Smooth muscle cell (in vitro differentiated cells): ENCODE data around the gene FBXW4. TPM values are rescaled to one million over a fixed set of nuclear protein-coding genes. Genes with fewer than 3 reads are reported as not detected.
A peak's percentile ranks its signal among the peaks of the same experiment; 100 is the strongest.

Experiments used
- DNase-seq: peaks from one replicate; lab custom pipeline; 2025; ENCODE audit not compliant: unreplicated experiment; lab: John Stamatoyannopoulos, UW
- H2AFZ ChIP-seq: fragments of 200-600 bp; sonication (generic); 2 replicates; pipeline ENCODE4 v1.6.0; 2016; ENCODE audit warnings: antibody characterized with exemption, low read depth, mild to moderate bottlenecking
- H3F3A ChIP-seq: fragments of 200-600 bp; sonication (generic); 2 replicates; pipeline ENCODE4 v1.6.0; 2017; ENCODE audit warnings: antibody characterized with exemption, low read depth
- H3K27ac ChIP-seq: fragments of 200-600 bp; sonication (generic); 2 replicates; pipeline ENCODE4 v1.5.1; 2016; ENCODE audit warnings: low read depth, mild to moderate bottlenecking
- H3K27me3 ChIP-seq: fragments of 200-600 bp; sonication (generic); 2 replicates; pipeline ENCODE4 v1.6.1; 2016; ENCODE audit warnings: low read depth, mild to moderate bottlenecking
- H3K36me3 ChIP-seq: fragments of 200-600 bp; sonication (generic); 2 replicates; pipeline ENCODE4 v1.5.1; 2016; ENCODE audit warnings: low read depth
- H3K4me1 ChIP-seq: fragments of 200-600 bp; sonication (generic); 2 replicates; pipeline ENCODE4 v1.5.1; 2016; ENCODE audit warnings: low read depth
- H3K4me2 ChIP-seq: fragments of 200-600 bp; sonication (generic); 2 replicates; pipeline ENCODE4 v1.6.0; 2016; ENCODE audit warnings: mild to moderate bottlenecking
- H3K4me3 ChIP-seq: fragments of 200-600 bp; sonication (generic); 2 replicates; pipeline ENCODE4 v1.5.1; 2016; ENCODE audit warnings: mild to moderate bottlenecking
- H3K79me2 ChIP-seq: fragments of 200-600 bp; sonication (generic); 2 replicates; pipeline ENCODE4 v1.6.0; 2016; ENCODE audit warnings: low read depth, mild to moderate bottlenecking
- H3K9ac ChIP-seq: fragments of 200-600 bp; sonication (generic); 2 replicates; pipeline ENCODE4 v1.6.0; 2016; ENCODE audit warnings: low read depth
- H3K9me3 ChIP-seq: fragments of 200-600 bp; sonication (generic); replicated peaks from 2 replicates; pipeline ENCODE4 v1.5.1; 2016; ENCODE audit warnings: low read depth
- H4K20me1 ChIP-seq: fragments of 200-600 bp; sonication (generic); 2 replicates; pipeline ENCODE4 v1.6.0; 2016; ENCODE audit warnings: low read depth
- WGBS: methylation state at CpG from one replicate; pipeline ENCODE4 v1.1.7; 2016; ENCODE audit warnings: low lambda C conversion rate; 5-methylcytosine and 5-hydroxymethylcytosine counted together
- polyA plus RNA-seq: library from polyadenylated mRNA; unstranded; fragments of >200 nt; fragmentation: Nextera tagmentation; extraction: Ambion mirVana; gene quantifications from 2 replicates; pipeline ENCODE4 v1.2.1, GENCODE V29; 2016
- total RNA-seq: library from RNA; depleted of rRNA; stranded (reverse); fragments of >200 nt; gene quantifications from 2 replicates; pipeline ENCODE4 v1.2.3, GENCODE V29; 2014
- TF ChIP-seq, protein P1 (sequence below): fragments of 200-600 bp; sonication (generic); IDR thresholded peaks from 2 replicates; pipeline ENCODE4 v1.5.1; 2017; ENCODE audit warnings: borderline replicate concordance, mild to moderate bottlenecking, antibody characterized with exemption; ENCODE audit not compliant: insufficient read depth, poor library complexity, severe bottlenecking

The FBXW4 gene
- total and polyA plus RNA-seq, 2 experiments from 2014 or later = 7.2 to 12.1 TPM

DNA sequence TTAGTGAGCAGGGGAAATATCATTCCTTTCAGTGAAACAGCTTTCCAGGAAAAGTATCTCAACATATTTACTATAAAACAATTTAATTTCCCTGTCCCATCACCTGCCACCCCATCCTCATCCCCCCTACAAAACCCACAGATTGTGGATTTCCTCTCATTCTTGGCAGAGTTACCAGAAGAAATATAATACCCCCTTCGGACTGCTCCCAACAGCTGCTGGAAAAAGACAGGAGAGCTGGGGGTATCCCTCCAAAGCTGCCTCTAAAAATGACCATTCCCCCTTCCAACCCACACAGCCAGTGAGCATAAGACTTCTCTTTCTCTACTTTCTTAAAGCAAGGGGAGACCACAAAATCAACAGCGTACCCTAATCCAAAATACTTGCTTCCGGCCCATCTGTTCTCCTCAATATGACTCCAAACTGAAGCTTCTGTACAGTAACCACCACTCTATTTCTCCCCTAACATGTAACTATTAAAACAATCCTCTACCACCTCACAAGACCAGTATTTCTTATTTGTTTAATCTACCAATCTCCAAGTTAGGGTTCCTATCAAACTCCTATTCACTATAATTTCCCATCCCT lies 7.8 kb downstream of the FBXW4 start:
- TF ChIP-seq, protein P1, sequence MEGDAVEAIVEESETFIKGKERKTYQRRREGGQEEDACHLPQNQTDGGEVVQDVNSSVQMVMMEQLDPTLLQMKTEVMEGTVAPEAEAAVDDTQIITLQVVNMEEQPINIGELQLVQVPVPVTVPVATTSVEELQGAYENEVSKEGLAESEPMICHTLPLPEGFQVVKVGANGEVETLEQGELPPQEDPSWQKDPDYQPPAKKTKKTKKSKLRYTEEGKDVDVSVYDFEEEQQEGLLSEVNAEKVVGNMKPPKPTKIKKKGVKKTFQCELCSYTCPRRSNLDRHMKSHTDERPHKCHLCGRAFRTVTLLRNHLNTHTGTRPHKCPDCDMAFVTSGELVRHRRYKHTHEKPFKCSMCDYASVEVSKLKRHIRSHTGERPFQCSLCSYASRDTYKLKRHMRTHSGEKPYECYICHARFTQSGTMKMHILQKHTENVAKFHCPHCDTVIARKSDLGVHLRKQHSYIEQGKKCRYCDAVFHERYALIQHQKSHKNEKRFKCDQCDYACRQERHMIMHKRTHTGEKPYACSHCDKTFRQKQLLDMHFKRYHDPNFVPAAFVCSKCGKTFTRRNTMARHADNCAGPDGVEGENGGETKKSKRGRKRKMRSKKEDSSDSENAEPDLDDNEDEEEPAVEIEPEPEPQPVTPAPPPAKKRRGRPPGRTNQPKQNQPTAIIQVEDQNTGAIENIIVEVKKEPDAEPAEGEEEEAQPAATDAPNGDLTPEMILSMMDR = no peak
- H3K4me3 ChIP-seq = no peak overlapping the region
- no peaks in the 10 kb centered on the region for H3K9me3 ChIP-seq
- H3K27ac ChIP-seq = no peak overlapping the region
- no peaks in the 10 kb centered on the region for H3K27me3 ChIP-seq
- H3K79me2 ChIP-seq = peaks cover 69% of the 10 kb centered on the region
- H3K9ac ChIP-seq = no peak overlapping the region
- H3F3A ChIP-seq = no peaks in the 10 kb centered on the region
- 100% methylated on average over 3 of the region's 3 CpGs for WGBS
- no peaks in the 10 kb centered on the region for H3K36me3 ChIP-seq
- no peak for DNase-seq
- peaks cover 13% of the 10 kb centered on the region for H3K4me1 ChIP-seq
- H2AFZ ChIP-seq = no peak overlapping the region
- peaks cover 93% of the 10 kb centered on the region for H4K20me1 ChIP-seq
- no peak overlapping the region for H3K4me2 ChIP-seq

DNA sequence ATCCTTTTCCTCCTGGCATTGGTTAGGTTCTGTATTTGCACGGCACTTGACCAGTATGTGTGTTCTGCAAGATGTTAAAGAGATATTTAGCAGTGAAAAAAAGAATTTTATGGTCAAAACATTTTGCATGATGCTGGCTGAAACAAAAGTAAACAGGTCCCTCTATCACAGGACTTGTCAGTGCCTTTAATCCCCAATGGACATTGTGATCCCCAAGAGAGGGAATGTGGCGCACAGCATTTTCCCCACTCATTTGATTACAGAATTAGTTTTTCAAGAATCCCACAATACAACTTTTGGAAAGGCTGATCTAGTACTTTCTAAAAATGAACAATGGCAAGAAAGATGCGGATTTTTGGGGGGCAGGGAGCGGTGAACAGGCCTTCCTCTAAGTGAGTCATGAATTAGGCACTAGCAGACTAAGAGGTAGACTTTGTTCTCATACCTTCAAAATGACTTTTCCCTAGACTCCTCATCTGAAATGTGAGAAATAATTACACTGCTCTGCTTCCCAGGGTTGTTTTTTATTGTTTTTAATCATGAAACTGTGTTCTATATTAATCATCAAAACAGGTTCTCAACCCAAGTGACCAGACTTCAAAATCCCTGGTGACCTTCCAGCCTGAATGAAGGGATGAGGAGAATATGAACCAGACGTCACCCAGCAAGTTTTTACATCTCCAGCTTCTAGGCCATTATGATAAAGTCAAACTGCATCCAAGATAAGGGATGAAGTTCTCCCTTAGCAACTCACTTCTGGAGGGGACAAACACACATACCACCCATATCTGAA lies 8.6 kb downstream of the FBXW4 start:
- no peaks in the 10 kb centered on the region for H3K9me3 ChIP-seq
- WGBS = 79% methylated on average over 5 of the region's 5 CpGs
- H3K4me3 ChIP-seq = no peak overlapping the region
- H3K27me3 ChIP-seq = no peaks in the 10 kb centered on the region
- TF ChIP-seq, protein P1 = no peak
- H3K4me1 ChIP-seq = peaks cover 10% of the 10 kb centered on the region
- H3K27ac ChIP-seq = no peak overlapping the region
- no peak for DNase-seq
- no peak overlapping the region for H3K9ac ChIP-seq
- H3K36me3 ChIP-seq = no peaks in the 10 kb centered on the region
- H3K4me2 ChIP-seq = no peak overlapping the region
- peaks cover 93% of the 10 kb centered on the region for H4K20me1 ChIP-seq
- H3F3A ChIP-seq = no peaks in the 10 kb centered on the region
- H3K79me2 ChIP-seq = peaks cover 65% of the 10 kb centered on the region
- no peak overlapping the region for H2AFZ ChIP-seq

DNA sequence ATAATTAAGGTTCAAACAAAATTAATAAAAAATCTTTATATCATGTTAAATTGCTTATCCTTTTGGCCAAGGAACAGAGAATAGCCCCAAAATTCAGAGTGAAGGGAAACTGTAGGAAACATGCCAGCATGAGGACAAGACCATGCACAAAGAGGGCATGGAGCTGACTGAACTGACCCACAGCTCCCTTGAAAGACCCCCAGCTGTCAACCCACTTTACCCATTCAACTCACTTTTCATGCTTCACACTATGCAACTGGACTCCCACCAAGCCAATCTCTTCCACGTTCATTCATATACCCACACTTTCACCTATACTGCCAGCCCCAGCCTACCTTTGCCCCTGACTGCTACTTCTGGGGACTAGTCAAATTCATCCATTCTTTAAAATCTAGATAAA lies 10.2 kb downstream of the FBXW4 start:
- Histone ChIP-seq H3K27me3 (no peaks in the 10 kb centered on the region), H4K20me1 (peaks cover 87% of the 10 kb centered on the region), H3K27ac (no peak overlapping the region), H3K79me2 (peaks cover 64% of the 10 kb centered on the region), H3K4me2 (no peak overlapping the region), H3K4me3 (no peak overlapping the region), H3K4me1 (no peaks in the 10 kb centered on the region), H3K9ac (no peak overlapping the region), H2AFZ (no peak overlapping the region), H3F3A (no peaks in the 10 kb centered on the region), H3K36me3 (no peaks in the 10 kb centered on the region), H3K9me3 (no peaks in the 10 kb centered on the region)
- no peak for DNase-seq
- WGBS = 95% methylated on average over 1 of the region's 1 CpG
- TF ChIP-seq, protein P1 = no peak

DNA sequence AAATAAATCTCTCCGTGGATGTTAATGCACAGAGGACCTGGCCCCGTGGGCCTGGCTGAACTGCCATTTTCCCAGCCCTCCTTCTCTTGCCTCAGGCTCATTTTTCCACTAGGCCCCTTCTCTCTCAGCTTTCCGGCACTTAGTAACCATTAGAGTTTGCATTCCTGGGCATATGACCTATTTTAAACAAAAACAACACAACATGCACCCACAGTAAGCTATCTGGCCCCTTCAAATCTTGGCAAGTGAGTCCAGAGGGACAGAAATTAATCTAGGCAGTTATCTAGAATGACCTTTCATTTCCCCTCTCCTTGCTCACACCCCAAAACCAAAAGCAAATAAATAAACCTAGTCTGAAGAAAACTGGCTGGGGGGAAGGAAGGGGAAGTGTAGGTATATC lies 11.7 kb downstream of the FBXW4 start:
- no peaks in the 10 kb centered on the region for H3K36me3 ChIP-seq
- H3F3A ChIP-seq = no peaks in the 10 kb centered on the region
- peak overlapping the region; percentile 4 for H3K4me2 ChIP-seq
- TF ChIP-seq, protein P1 = no peak
- no peaks in the 10 kb centered on the region for H3K9me3 ChIP-seq
- WGBS = 44% methylated on average over 3 of the region's 3 CpGs
- H3K27ac ChIP-seq = peak overlapping the region; percentile 48
- H3K79me2 ChIP-seq = peaks cover 59% of the 10 kb centered on the region
- H3K27me3 ChIP-seq = no peaks in the 10 kb centered on the region
- H2AFZ ChIP-seq = no peak overlapping the region
- H3K4me3 ChIP-seq = no peak overlapping the region
- no peak overlapping the region for H3K9ac ChIP-seq
- no peaks in the 10 kb centered on the region for H3K4me1 ChIP-seq
- H4K20me1 ChIP-seq = peaks cover 72% of the 10 kb centered on the region
- no peak for DNase-seq
